NCI-H2196 treated with DMSO at 0.1 percent for 48 hours (cell line): ENCODE results near the gene POLR2A.

ENCODE experiments used
- DNase-seq: peaks from one replicate; lab custom pipeline; 2025; ENCODE audit not compliant: unreplicated experiment; lab: John Stamatoyannopoulos, UW

The POLR2A gene

DNA sequence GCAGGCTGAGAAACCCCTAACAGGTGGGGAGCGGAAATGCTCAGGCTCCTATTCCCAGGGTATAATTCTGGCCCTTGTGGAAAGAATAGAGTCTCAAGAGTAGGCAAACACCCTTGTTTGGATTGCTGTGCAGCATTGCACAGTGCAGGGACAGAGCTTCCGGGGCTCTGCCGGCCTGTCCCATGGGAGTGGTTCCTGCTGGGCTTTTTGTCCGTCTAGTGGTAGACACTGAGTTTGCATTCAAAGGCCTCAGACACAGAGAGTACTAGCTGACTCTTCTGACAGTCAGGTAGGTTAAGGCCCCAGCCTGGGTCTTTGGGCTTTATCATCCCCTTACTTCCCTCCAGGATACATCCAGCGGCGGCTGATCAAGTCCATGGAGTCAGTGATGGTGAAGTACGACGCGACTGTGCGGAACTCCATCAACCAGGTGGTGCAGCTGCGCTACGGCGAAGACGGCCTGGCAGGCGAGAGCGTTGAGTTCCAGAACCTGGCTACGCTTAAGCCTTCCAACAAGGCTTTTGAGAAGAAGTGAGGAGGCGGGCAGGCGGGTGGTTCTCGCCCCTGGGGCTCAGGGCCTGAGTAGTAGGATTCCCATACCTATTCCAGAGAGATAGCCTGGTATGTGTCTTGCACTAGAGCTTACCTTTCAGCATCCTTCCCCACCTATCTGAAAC is 18.1 kb downstream of the POLR2A start:
- no peak for DNase-seq

GRCh38 chr17:7502987-7503386 is 18.8 kb downstream of the POLR2A start:
- no peak for DNase-seq

- no peak for DNase-seq
Measured at GRCh38 chr17:7503521-7503920, 19.4 kb downstream of the POLR2A start.

DNA sequence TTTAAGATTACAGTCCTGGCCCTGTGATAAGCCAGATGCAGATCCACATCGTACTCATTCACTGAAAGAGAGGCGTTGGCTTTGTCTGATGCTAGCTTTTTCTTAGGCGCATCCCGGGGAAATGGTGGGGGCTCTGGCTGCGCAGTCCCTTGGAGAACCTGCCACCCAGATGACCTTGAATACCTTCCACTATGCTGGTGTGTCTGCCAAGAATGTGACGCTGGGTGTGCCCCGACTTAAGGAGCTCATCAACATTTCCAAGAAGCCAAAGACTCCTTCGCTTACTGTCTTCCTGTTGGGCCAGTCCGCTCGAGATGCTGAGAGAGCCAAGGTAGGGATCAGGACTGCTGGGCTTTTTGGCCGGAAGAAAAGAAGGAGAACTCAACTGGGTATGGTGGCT is 24.0 kb downstream of the POLR2A start:
- DNase-seq: no peak

- DNase-seq: no peak
Measured at GRCh38 chr17:7508846-7509245, 24.7 kb downstream of the POLR2A start.

GRCh38 chr17:7509937-7510336 is 25.8 kb downstream of the POLR2A start:
- no peak for DNase-seq

DNA sequence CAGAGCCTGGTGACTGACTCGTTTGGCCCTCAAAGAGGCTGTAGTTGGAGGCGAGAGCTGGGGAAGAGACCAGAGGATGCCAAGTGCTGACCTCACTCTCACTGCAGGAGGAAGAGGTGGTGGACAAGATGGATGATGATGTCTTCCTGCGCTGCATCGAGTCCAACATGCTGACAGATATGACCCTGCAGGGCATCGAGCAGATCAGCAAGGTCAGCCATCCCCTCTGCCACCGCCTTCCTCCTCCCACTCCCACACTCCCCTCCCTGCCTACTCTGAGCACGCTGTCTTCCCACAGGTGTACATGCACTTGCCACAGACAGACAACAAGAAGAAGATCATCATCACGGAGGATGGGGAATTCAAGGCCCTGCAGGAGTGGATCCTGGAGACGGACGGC is 26.9 kb downstream of the POLR2A start:
- no peak for DNase-seq

DNA sequence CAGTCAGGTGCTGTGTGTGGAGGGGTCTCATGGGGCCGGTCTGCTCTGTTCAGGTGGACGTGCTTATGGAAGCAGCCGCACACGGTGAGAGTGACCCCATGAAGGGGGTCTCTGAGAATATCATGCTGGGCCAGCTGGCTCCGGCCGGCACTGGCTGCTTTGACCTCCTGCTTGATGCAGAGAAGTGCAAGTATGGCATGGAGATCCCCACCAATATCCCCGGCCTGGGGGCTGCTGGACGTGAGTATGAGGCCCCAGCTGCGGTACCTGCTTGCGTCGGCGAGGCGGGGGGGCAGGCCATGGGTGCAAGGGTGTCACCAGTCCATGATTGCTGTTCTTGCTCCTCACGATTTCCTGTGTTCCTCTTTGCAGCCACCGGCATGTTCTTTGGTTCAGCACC is 27.9 kb downstream of the POLR2A start:
- no peak for DNase-seq

GRCh38 chr17:7512824-7513540 is 28.8 kb downstream of the POLR2A start:
- DNase-seq: no peak

- DNase-seq: no peak
Measured at GRCh38 chr17:7513850-7514419, 29.8 kb downstream of the POLR2A start.

- no peak for DNase-seq
Measured at GRCh38 chr17:7515911-7516610, 31.9 kb downstream of the POLR2A start.

- DNase-seq: no peak
Measured at GRCh38 chr17:7523033-7523432, 38.9 kb downstream of the POLR2A start.

- DNase-seq: no peak
Measured at GRCh38 chr17:7528842-7529241, 44.7 kb downstream of the POLR2A start.

- no peak for DNase-seq
Measured at GRCh38 chr17:7530023-7530900, 46.1 kb downstream of the POLR2A start.

GRCh38 chr17:7538050-7538449 is 53.9 kb downstream of the POLR2A start:
- DNase-seq: no peak

- no peak for DNase-seq
Measured at GRCh38 chr17:7538891-7539545, 54.9 kb downstream of the POLR2A start.

DNA sequence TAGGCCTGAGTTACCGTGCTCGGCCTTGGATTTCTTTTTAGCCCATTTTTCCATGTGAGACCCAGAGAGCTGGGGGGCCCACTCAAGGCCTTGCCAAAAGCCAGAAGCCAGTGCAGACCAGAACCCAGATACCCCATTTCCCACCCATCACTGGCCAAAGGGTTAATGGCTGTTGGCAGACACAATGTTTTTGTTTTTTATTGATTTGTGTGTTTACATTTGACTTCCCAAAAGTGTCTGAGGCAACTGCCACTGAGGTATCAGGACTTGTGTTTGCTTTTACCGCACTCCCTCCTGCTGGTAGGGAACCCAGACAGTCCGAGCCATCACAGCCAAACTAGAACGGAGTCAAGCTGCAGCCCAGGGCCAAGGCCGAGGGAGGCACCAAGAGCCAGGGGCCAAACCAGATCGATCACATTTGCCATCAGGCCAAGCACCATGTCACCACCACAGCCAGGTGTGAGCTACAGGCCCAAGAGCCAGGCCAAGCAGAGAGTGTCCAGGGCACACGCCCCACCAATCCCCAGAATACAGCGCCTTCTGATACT is 57.0 kb downstream of the POLR2A start:
- no peak for DNase-seq

DNA sequence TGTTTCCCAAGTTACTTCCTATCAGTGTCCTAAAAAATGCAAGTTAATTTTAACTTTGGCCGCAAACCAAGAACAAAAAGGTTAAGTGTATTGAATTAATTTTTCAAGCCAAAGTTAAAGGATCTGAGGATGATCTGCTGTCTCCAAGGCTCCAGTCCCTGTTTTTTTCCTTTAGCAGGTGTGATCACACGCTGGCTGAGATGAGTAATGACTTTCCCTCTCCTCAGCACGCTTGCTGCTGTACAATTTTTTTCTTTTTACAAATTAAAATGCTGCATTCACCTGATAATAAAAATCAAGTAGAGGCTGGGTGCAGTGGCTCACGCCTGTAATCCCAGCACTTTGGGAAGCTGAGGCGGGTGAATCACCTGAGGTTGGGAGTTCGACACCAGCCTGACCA is 60.7 kb downstream of the POLR2A start:
- DNase-seq: no peak

GRCh38 chr17:7548585-7549400 is 64.6 kb downstream of the POLR2A start, which contains the start of gene TNFSF12:
Gene TNFSF12, plus strand, starts transcription at chr17:7549058. Its CDS starts 96 bp downstream, at chr17:7549154.
- DNase-seq: no peak
